OCI-LY7 (cell line): ENCODE data around the gene SMURF1. TPM values are rescaled to one million over a fixed set of nuclear protein-coding genes. Genes with fewer than 3 reads are reported as not detected.

ENCODE experiments used
- BruUV-seq: library from RNA; stranded (reverse); fragments of 400-500 nt; replicated peaks from 2 replicates; lab custom pipeline; 2021; lab: Mats Ljungman, UMichigan
- CTCF ChIA-PET: fragments of 300-600 bp; sonication (Branson Sonifier 250); formaldehyde crosslinking; loops from one replicate; lab custom pipeline; 2022; ENCODE audit warnings: antibody characterized with exemption; ENCODE audit not compliant: unreplicated experiment; lab: Charles Lee
- POLR2A ChIA-PET: fragments of 300-600 bp; sonication (Branson Sonifier 250); formaldehyde crosslinking; loops from one replicate; lab custom pipeline; 2022; ENCODE audit warnings: antibody characterized with exemption; lab: Charles Lee
- DNase-seq: peaks from one replicate; pipeline ENCODE4 v3.0.0-alpha.2; 2015; ENCODE audit warnings: low spot score
- H2AFZ ChIP-seq: fragments of 200-600 bp; sonication (generic), shearing (Covaris generic); 2 replicates; pipeline ENCODE4 v1.6.1; 2014; ENCODE audit warnings: mild to moderate bottlenecking, antibody characterized with exemption, low read length, moderate library complexity
- H3K27ac ChIP-seq: fragments of 200-600 bp; sonication (generic); 2 replicates; pipeline ENCODE4 v1.5.1; 2014; ENCODE audit warnings: mixed run types, low read depth, mild to moderate bottlenecking, moderate library complexity, low read length, inconsistent platforms; ENCODE audit not compliant: poor library complexity, severe bottlenecking
- H3K36me3 ChIP-seq: fragments of 200-600 bp; sonication (generic); 2 replicates; pipeline ENCODE4 v1.6.1; 2014; ENCODE audit warnings: mild to moderate bottlenecking, antibody characterized with exemption, low read length, moderate library complexity, mixed read lengths; ENCODE audit not compliant: insufficient read depth
- H3K4me1 ChIP-seq: fragments of 200-600 bp; sonication (generic); 2 replicates; pipeline ENCODE4 v1.5.1; 2014; ENCODE audit warnings: mild to moderate bottlenecking, low read length; ENCODE audit not compliant: insufficient read depth, poor library complexity, severe bottlenecking
- H3K4me2 ChIP-seq: fragments of 200-600 bp; sonication (generic); 2 replicates; pipeline ENCODE4 v1.6.1; 2014; ENCODE audit warnings: mild to moderate bottlenecking, low read length
- H3K4me3 ChIP-seq: fragments of 200-600 bp; sonication (generic); 2 replicates; pipeline ENCODE4 v1.5.1; 2014; ENCODE audit warnings: mild to moderate bottlenecking, low read depth, low read length; ENCODE audit not compliant: poor library complexity, severe bottlenecking
- H3K79me2 ChIP-seq: fragments of 200-600 bp; sonication (generic); 2 replicates; pipeline ENCODE4 v1.6.1; 2016; ENCODE audit warnings: low read depth, mild to moderate bottlenecking, low read length, moderate library complexity, mixed read lengths; ENCODE audit not compliant: insufficient read depth
- H3K9me2 ChIP-seq: fragments of 200-600 bp; sonication (generic); 2 replicates; pipeline ENCODE4 v1.6.1; 2016; ENCODE audit warnings: mild to moderate bottlenecking, low read length, mixed read lengths; ENCODE audit not compliant: insufficient read depth
- H3K9me3 ChIP-seq: fragments of 200-600 bp; sonication (generic); 2 replicates; pipeline ENCODE4 v1.6.1; 2014; ENCODE audit warnings: mild to moderate bottlenecking, mixed run types, low read length, mixed read lengths
- H4K20me1 ChIP-seq: fragments of 200-600 bp; sonication (generic); 2 replicates; pipeline ENCODE4 v1.6.1; 2014; ENCODE audit warnings: mild to moderate bottlenecking, antibody characterized with exemption, low read length, moderate library complexity, mixed read lengths; ENCODE audit not compliant: insufficient read depth
- EZH2phosphoT487 ChIP-seq: fragments of 200-600 bp; sonication (generic); IDR thresholded peaks from 2 replicates; pipeline ENCODE4 v1.6.1; 2018; ENCODE audit warnings: low read depth, borderline replicate concordance, mild to moderate bottlenecking, mixed run types, antibody characterized with exemption, low read length, moderate library complexity, mixed read lengths
- intact Hi-C: fragments of 100-400 bp; cut with micrococcal nuclease; formaldehyde crosslinking; loops from one replicate; pipeline ENCODE4 v1.10.0; 2022; ENCODE audit not compliant: unreplicated experiment
- total RNA-seq, 2 experiments: library from RNA; depleted of rRNA in 1 of 2; stranded (reverse); fragments of >200 nt in 1 of 2; shearing (Covaris generic) in 1 of 2; gene quantifications; 2 replicates each; pipeline ENCODE4 v1.2.3, GENCODE V29; 2014 to 2022
- TF ChIP-seq, protein P1 (sequence below): fragments of 200-600 bp; sonication (generic); conservative IDR thresholded peaks from 2 replicates; pipeline ENCODE4 v1.5.1; 2014; ENCODE audit warnings: mild to moderate bottlenecking, antibody characterized with exemption, low read length, moderate library complexity, mixed read lengths

Gene SMURF1
- total RNA-seq, 2 experiments from 2014 or later, result 11.5 to 17.8 TPM

DNA sequence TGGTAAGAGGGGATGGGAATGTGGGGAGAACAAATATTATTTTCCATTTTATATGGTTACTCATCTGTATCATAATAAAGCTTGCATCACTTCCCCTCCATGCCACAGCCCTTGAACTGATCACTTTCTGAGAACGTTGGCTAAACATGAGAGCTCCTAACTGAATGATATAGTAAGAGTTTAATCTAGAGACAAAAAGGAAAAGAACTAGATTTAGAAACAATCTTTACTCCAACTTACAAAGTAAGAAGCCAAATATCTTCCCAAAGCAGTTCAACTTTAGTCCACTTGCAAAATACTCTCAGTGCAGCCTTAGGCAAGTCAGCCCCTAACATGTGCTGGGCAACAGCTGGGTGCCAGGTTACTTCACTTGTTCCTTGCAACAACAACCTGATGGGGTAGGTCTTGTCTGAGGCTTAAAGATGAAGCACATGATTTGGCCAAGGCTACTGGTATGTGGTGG lies 20.3 kb downstream of the SMURF1 start:
- H3K9me3 ChIP-seq, result peaks cover 6% of the 10 kb centered on the region; the same call in 1 of the 2 replicates
- peaks cover 6% of the 10 kb centered on the region for H4K20me1 ChIP-seq
- H3K4me1 ChIP-seq, result peaks cover 6% of the 10 kb centered on the region
- no peak overlapping the region for H3K4me2 ChIP-seq
- no peak overlapping the region for H3K4me3 ChIP-seq
- intact Hi-C loops, result no loop called here
- ChIA-PET CTCF (no interaction called here), POLR2A (interaction anchor here (0.5 to 0.9 kb wide), 5 partner anchors 16 to 950 kb away, joined by 3 to 6 read pairs (median 4); no protein-coding TSS in a partner anchor)
- H2AFZ ChIP-seq, result no peak overlapping the region
- H3K27ac ChIP-seq, result no peak overlapping the region
- TF ChIP-seq, protein P1, sequence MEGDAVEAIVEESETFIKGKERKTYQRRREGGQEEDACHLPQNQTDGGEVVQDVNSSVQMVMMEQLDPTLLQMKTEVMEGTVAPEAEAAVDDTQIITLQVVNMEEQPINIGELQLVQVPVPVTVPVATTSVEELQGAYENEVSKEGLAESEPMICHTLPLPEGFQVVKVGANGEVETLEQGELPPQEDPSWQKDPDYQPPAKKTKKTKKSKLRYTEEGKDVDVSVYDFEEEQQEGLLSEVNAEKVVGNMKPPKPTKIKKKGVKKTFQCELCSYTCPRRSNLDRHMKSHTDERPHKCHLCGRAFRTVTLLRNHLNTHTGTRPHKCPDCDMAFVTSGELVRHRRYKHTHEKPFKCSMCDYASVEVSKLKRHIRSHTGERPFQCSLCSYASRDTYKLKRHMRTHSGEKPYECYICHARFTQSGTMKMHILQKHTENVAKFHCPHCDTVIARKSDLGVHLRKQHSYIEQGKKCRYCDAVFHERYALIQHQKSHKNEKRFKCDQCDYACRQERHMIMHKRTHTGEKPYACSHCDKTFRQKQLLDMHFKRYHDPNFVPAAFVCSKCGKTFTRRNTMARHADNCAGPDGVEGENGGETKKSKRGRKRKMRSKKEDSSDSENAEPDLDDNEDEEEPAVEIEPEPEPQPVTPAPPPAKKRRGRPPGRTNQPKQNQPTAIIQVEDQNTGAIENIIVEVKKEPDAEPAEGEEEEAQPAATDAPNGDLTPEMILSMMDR, result no peak
- TF ChIP-seq EZH2phosphoT487, result no peak
- H3K36me3 ChIP-seq, result peaks cover 22% of the 10 kb centered on the region
- H3K9me2 ChIP-seq, result no peaks in the 10 kb centered on the region
- BruUV-seq, result no TSS peak
- peaks cover 43% of the 10 kb centered on the region for H3K79me2 ChIP-seq
- DNase-seq, result no peak

DNA sequence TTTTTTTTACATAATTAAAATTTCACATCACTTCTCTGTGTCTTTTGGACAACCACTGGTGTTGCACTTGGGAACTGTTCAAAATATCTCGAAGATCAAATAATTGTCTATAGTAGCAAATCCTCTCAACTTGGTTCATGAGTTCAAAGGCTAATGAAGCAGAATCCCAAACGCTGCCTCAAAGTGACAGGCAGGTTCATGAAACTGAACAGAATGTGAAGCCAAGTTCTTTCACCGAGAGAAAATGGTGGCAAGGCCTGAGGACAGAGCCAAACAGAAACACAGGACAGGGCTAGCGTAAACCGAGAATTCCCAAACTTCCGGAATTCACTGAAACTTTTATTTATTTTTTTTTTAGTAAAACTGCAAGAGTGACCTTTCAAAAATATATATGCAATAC lies 21.1 kb downstream of the SMURF1 start:
- no peak overlapping the region for H3K27ac ChIP-seq
- POLR2A ChIA-PET, result no interaction called here
- no peak for DNase-seq
- H4K20me1 ChIP-seq, result no peaks in the 10 kb centered on the region; the same call in 1 of the 2 replicates
- H3K4me2 ChIP-seq, result no peak overlapping the region
- CTCF ChIA-PET, result no interaction called here
- intact Hi-C loops, result no loop called here
- no peak overlapping the region for H3K4me3 ChIP-seq
- peaks cover 22% of the 10 kb centered on the region for H3K36me3 ChIP-seq
- no peak overlapping the region for H2AFZ ChIP-seq
- peaks cover 6% of the 10 kb centered on the region for H3K4me1 ChIP-seq
- peaks cover 39% of the 10 kb centered on the region for H3K79me2 ChIP-seq
- BruUV-seq, result no TSS peak
- no peak for TF ChIP-seq EZH2phosphoT487
- TF ChIP-seq, protein P1, result no peak
- H3K9me3 ChIP-seq, result peaks cover 6% of the 10 kb centered on the region; the same call in 1 of the 2 replicates
- no peaks in the 10 kb centered on the region for H3K9me2 ChIP-seq

DNA sequence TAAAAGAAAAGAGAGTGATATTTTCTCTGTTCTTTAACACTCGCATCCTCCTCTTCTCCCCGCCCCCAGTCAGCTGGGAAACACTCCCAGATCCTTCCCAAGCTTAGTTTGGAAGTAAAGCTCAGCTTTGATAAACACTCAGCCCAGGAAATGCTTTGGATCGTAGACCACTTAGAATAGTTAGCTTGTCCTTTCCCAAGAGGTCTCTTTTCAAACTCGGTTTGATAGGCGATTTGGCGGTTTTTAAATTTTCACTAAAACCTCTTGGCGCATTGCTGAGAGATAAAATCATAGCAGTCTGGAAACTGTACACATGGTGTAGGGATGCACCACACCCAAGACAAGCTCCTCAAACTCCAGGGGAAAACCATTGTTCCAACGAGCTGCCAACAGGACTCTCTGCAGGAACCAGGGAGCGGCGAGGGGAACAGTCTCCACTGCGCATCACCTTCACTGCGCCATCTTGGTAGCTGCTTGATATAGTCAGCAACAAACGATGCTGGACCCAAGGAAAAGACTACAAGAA lies 22.3 kb downstream of the SMURF1 start:
- ChIA-PET CTCF (no interaction called here), POLR2A (interaction anchor here (1.6 kb wide), 2 partner anchors 9 to 10 kb away, joined by 9 to 10 read pairs; no protein-coding TSS in a partner anchor)
- Histone ChIP-seq H3K4me1 (peaks cover 6% of the 10 kb centered on the region), H2AFZ (no peak overlapping the region), H3K36me3 (peaks cover 22% of the 10 kb centered on the region), H3K4me3 (no peak overlapping the region), H3K27ac (no peak overlapping the region), H3K9me3 (peaks cover 12% of the 10 kb centered on the region), H4K20me1 (no peaks in the 10 kb centered on the region; the same call in 1 of the 2 replicates), H3K4me2 (no peak overlapping the region), H3K79me2 (peaks cover 36% of the 10 kb centered on the region), H3K9me2 (no peaks in the 10 kb centered on the region)
- intact Hi-C loops, result no loop called here
- no peak for TF ChIP-seq EZH2phosphoT487
- TF ChIP-seq, protein P1, result no peak
- DNase-seq, result no peak
- no TSS peak for BruUV-seq
